B cell (primary cell): ENCODE measurements around the gene VANGL2. TPM values are rescaled to one million over a fixed set of nuclear protein-coding genes. Genes with fewer than 3 reads are reported as not detected.

Source experiments
- ATAC-seq: fragments of 200-7000 bp; cut with Tn5 transposase; one replicate; pipeline ENCODE4 v1.10.0; 2021; ENCODE audit warnings: low read depth, mild to moderate bottlenecking, moderate number of reproducible peaks, moderate library complexity
- CTCF ChIA-PET: fragments of 350-600 bp; sonication (Branson Sonifier 250); formaldehyde crosslinking; loops from one replicate; lab custom pipeline; 2021; ENCODE audit warnings: antibody characterized with exemption, inconsistent platforms; lab: Charles Lee
- POLR2A ChIA-PET: fragments of 350-600 bp; sonication (Branson Sonifier 250); formaldehyde crosslinking; loops from one replicate; lab custom pipeline; 2021; ENCODE audit warnings: antibody characterized with exemption; lab: Charles Lee
- DNase-seq: peaks from one replicate; pipeline ENCODE4 v3.0.0; 2013
- H2AFZ ChIP-seq: 2 replicates; pipeline ENCODE4 v1.6.1; 2012; ENCODE audit warnings: mild to moderate bottlenecking, low read depth, low read length; ENCODE audit not compliant: insufficient read depth, poor library complexity, severe bottlenecking
- H3K27ac ChIP-seq, 2 donors: 1 replicate in 1 of 2; 2 replicates in 1 of 2; pipeline ENCODE4 v1.5.1; 2012 to 2013; ENCODE audit warnings: low read length in 2 of 2, mild to moderate bottlenecking in 2 of 2, moderate library complexity in 1 of 2
- H3K27me3 ChIP-seq, 4 experiments: fragments of 200-600 bp in 1 of 4; sonication (generic) in 1 of 4; replicated peaks in 1 of 4; 1 replicate in 2 of 4; 2 replicates in 2 of 4; pipeline versions ENCODE4 v1.6.1 to v1.7.0; 2013 to 2016; ENCODE audit warnings: low read length in 3 of 4, mild to moderate bottlenecking in 2 of 4, mixed read lengths in 1 of 4, moderate library complexity in 1 of 4; ENCODE audit not compliant: insufficient read depth in 4 of 4, control insufficient read depth in 3 of 4; ENCODE audit errors: control extremely low read depth in 1 of 4
- H3K36me3 ChIP-seq, 2 experiments: replicated peaks in 1 of 2; 1 replicate in 1 of 2; 2 replicates in 1 of 2; pipeline versions ENCODE4 v1.6.1 to v1.7.1; 2013; ENCODE audit warnings: low read length in 1 of 2; ENCODE audit not compliant: insufficient read depth in 2 of 2, control insufficient read depth in 1 of 2; ENCODE audit errors: control extremely low read depth in 1 of 2, extremely low read depth in 1 of 2
- H3K4me1 ChIP-seq, 2 donors: fragments of 200-600 bp in 1 of 2; sonication (generic) in 1 of 2; 1 replicate in 1 of 2; 2 replicates in 1 of 2; pipeline versions ENCODE4 v1.5.1 to v1.6.1; 2013 to 2017; ENCODE audit warnings: low read length in 2 of 2; ENCODE audit not compliant: control insufficient read depth in 2 of 2, insufficient read depth in 2 of 2
- H3K4me2 ChIP-seq: replicated peaks from 2 replicates; pipeline ENCODE3; 2012; ENCODE audit warnings: mild to moderate bottlenecking, low read depth, low read length; ENCODE audit not compliant: poor library complexity, severe bottlenecking
- H3K4me3 ChIP-seq, 5 experiments: fragments of 200-600 bp in 1 of 5; sonication (generic) in 1 of 5; 1 replicate in 3 of 5; 2 replicates in 2 of 5; pipeline versions ENCODE4 v1.5.1 to v1.7.0; 2011 to 2016; ENCODE audit warnings: low read length in 4 of 5, mild to moderate bottlenecking in 4 of 5, low read depth in 2 of 5, control low read depth in 1 of 5, moderate library complexity in 1 of 5; ENCODE audit not compliant: insufficient read depth in 1 of 5; ENCODE audit errors: control extremely low read depth in 1 of 5, extremely low read depth in 1 of 5
- H3K79me2 ChIP-seq: fragments of 200-600 bp; sonication (generic); one replicate; pipeline ENCODE4 v1.6.0; 2016; ENCODE audit warnings: low read length; ENCODE audit not compliant: control insufficient read depth, insufficient read depth
- H3K9ac ChIP-seq: fragments of 200-600 bp; sonication (generic); 2 replicates; pipeline ENCODE4 v1.6.1; 2017; ENCODE audit warnings: mild to moderate bottlenecking, low read length, moderate library complexity
- H3K9me3 ChIP-seq, 3 donors: one replicate each; pipeline versions ENCODE4 v1.6.1 to v1.7.1; 2013; ENCODE audit warnings: low read length in 2 of 3; ENCODE audit not compliant: control insufficient read depth in 2 of 3, insufficient read depth in 1 of 3; ENCODE audit errors: control extremely low read depth in 1 of 3
- H4K20me1 ChIP-seq: 2 replicates; pipeline ENCODE4 v1.6.0; 2012; ENCODE audit warnings: mild to moderate bottlenecking, low read length; ENCODE audit not compliant: insufficient read depth, control insufficient read depth, poor library complexity, severe bottlenecking
- H3K27ac Mint-ChIP-seq: one replicate; pipeline ENCODE4 v1.8.0; 2021; ENCODE audit warnings: mixed read lengths
- H3K27me3 Mint-ChIP-seq: one replicate; pipeline ENCODE4 v1.8.0; 2021; ENCODE audit warnings: mixed read lengths
- H3K4me1 Mint-ChIP-seq: one replicate; pipeline ENCODE4 v1.8.0; 2021; ENCODE audit warnings: mixed read lengths
- H3K4me3 Mint-ChIP-seq: one replicate; pipeline ENCODE4 v1.8.0; 2021; ENCODE audit warnings: mixed read lengths
- H3K9me3 Mint-ChIP-seq: one replicate; pipeline ENCODE4 v1.8.0; 2022; ENCODE audit warnings: mixed read lengths; ENCODE audit not compliant: insufficient read depth
- CTCF ChIP-seq: fragments of 200-600 bp; IDR thresholded peaks from one replicate; pipeline ENCODE4 v1.8.0; 2022; ENCODE audit warnings: antibody characterized with exemption, mild to moderate bottlenecking
- EZH2 ChIP-seq: IDR thresholded peaks from 2 replicates; pipeline ENCODE4 v1.6.1; 2012; ENCODE audit warnings: borderline replicate concordance, low read depth, mild to moderate bottlenecking, moderate library complexity, low read length; ENCODE audit not compliant: insufficient read depth, poor library complexity, severe bottlenecking
- WGBS: methylation state at CpG from one replicate; pipeline ENCODE4 v1.1.5; 2013; ENCODE audit warnings: missing lambda C conversion rate; ENCODE audit not compliant: insufficient coverage; 5-methylcytosine and 5-hydroxymethylcytosine counted together
- intact Hi-C: fragments of 100-400 bp; cut with micrococcal nuclease; formaldehyde crosslinking; loops from one replicate; pipeline ENCODE4 v1.10.0; 2022
- polyA plus RNA-seq: library from polyadenylated mRNA; depleted of rRNA; stranded (reverse); fragments of >200 nt; gene quantifications from 2 replicates; pipeline ENCODE4 v1.2.3, GENCODE V29; 2012
- total RNA-seq, 2 donors: library from RNA; stranded (reverse); fragments of 120-200 nt in 1 of 2; gene quantifications; 1 replicate in 1 of 2; 2 replicates in 1 of 2; pipeline versions ENCODE4 v1.2.3 to v1.2.4, GENCODE V29; 2013 to 2022

Gene VANGL2
- total and polyA plus RNA-seq, 2 donors (not counting 1 experiment from before 2014, with no cell fraction given), result 0.48 to 14.4 TPM

- Histone ChIP-seq H3K79me2 (no peaks in the 10 kb centered on the region), H3K9me3 (no peaks in the 10 kb centered on the region), H3K27ac (no peak overlapping the region), H3K4me2 (no peak overlapping the region), H3K9ac (no peak overlapping the region), H3K27me3 (no peaks in the 10 kb centered on the region), H2AFZ (no peak overlapping the region), H4K20me1 (no peaks in the 10 kb centered on the region), H3K36me3 (no peaks in the 10 kb centered on the region), H3K4me3 (no peak overlapping the region), H3K4me1 (no peaks in the 10 kb centered on the region)
- ChIA-PET CTCF (interaction anchor here (1.2 kb wide), 1 partner anchor 35 kb away, joined by 5 read pairs; no protein-coding TSS in a partner anchor), POLR2A (no interaction called here)
- Mint-ChIP-seq H3K9me3 (no peaks in the 10 kb centered on the region), H3K4me3 (no peak overlapping the region), H3K27me3 (no peaks in the 10 kb centered on the region), H3K27ac (no peak overlapping the region), H3K4me1 (no peaks in the 10 kb centered on the region)
- intact Hi-C loops, result no loop called here
- WGBS, result 83% methylated on average over 2 of the region's 3 CpGs
- ATAC-seq (no peak), DNase-seq (no peak)
- TF ChIP-seq EZH2 (no peak), CTCF (no peak)
Measured at GRCh38 chr1:160412028-160412362, 11.6 kb downstream of the VANGL2 start.

DNA sequence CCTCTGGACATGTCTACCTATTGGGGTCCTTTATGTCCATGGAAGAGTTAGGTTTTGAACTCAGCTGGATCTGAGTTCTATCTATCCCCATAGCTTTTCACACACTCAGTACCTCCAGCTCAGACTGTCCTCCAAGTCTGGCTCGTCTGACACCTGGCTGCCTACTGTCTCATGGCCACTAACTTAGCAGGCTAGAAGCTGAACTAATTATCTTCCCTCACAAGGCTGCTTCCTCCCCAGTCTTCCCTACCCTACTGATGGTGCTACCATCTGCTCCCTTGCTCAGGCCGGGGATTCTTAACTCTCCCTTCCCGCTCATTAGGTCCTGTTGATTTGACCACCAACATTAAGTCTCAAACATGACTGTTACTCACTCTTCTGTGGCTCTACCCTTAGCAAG lies 13.4 kb downstream of the VANGL2 start:
- Histone ChIP-seq H3K9ac (no peak overlapping the region), H2AFZ (no peak overlapping the region), H3K36me3 (no peaks in the 10 kb centered on the region), H3K27me3 (no peaks in the 10 kb centered on the region), H3K9me3 (no peaks in the 10 kb centered on the region), H4K20me1 (no peaks in the 10 kb centered on the region), H3K4me3 (no peak overlapping the region), H3K4me1 (no peaks in the 10 kb centered on the region), H3K27ac (no peak overlapping the region), H3K4me2 (no peak overlapping the region), H3K79me2 (no peaks in the 10 kb centered on the region)
- H3K4me1 Mint-ChIP-seq, result no peaks in the 10 kb centered on the region
- TF ChIP-seq CTCF (no peak), EZH2 (no peak)
- ChIA-PET POLR2A (no interaction called here), CTCF (no interaction called here)
- H3K4me3 Mint-ChIP-seq, result no peak overlapping the region
- ATAC-seq (no peak), DNase-seq (no peak)
- intact Hi-C loops, result no loop called here
- WGBS, result 96% methylated on average over 3 of the region's 3 CpGs
- H3K9me3 Mint-ChIP-seq, result no peaks in the 10 kb centered on the region
- no peak overlapping the region for H3K27ac Mint-ChIP-seq
- H3K27me3 Mint-ChIP-seq, result no peaks in the 10 kb centered on the region
